Liver (tissue), 9 donors: Measurements from ENCODE around the gene NMS. TPM values are rescaled to one million over a fixed set of nuclear protein-coding genes. Genes with fewer than 3 reads are reported as not detected.

Source experiments
- DNase-seq: peaks from one replicate; pipeline ENCODE4 v3.0.0-alpha.2; 2017; ENCODE audit warnings: low spot score
- H3K27ac ChIP-seq, 2 donors: one replicate each; pipeline ENCODE4 v1.7.0; 2013; ENCODE audit warnings: inconsistent platforms in 2 of 2, low read length in 2 of 2, control low read depth in 1 of 2, low read depth in 1 of 2, mild to moderate bottlenecking in 1 of 2
- H3K27me3 ChIP-seq, 4 donors: one replicate each; pipeline versions ENCODE4 v1.6.1 to v1.7.0; 2013; ENCODE audit warnings: low read length in 3 of 4, inconsistent platforms in 1 of 4, mild to moderate bottlenecking in 1 of 4, moderate library complexity in 1 of 4; ENCODE audit not compliant: control insufficient read depth in 4 of 4, insufficient read depth in 4 of 4
- H3K36me3 ChIP-seq, 4 donors: one replicate each; pipeline versions ENCODE4 v1.6.1 to v1.7.0; 2013; ENCODE audit warnings: low read length in 3 of 4, mild to moderate bottlenecking in 3 of 4, low read depth in 1 of 4, moderate library complexity in 1 of 4; ENCODE audit not compliant: control insufficient read depth in 4 of 4, insufficient read depth in 3 of 4
- H3K4me1 ChIP-seq, 4 donors: one replicate each; pipeline versions ENCODE4 v1.6.1 to v1.7.0; 2013; ENCODE audit warnings: low read length in 3 of 4, mild to moderate bottlenecking in 3 of 4, moderate library complexity in 1 of 4; ENCODE audit not compliant: control insufficient read depth in 4 of 4, insufficient read depth in 4 of 4
- H3K4me3 ChIP-seq, 3 donors: one replicate each; pipeline versions ENCODE4 v1.6.1 to v1.7.0; 2013; ENCODE audit warnings: low read length in 3 of 3, control low read depth in 1 of 3, low read depth in 1 of 3, mild to moderate bottlenecking in 1 of 3
- H3K9ac ChIP-seq, 2 donors: one replicate each; pipeline ENCODE4 v1.7.0; 2013; ENCODE audit warnings: low read length in 2 of 2, mild to moderate bottlenecking in 2 of 2, moderate library complexity in 2 of 2, control low read depth in 1 of 2, low read depth in 1 of 2
- H3K9me3 ChIP-seq, 4 donors: one replicate each; pipeline versions ENCODE4 v1.6.1 to v1.7.0; 2013; ENCODE audit warnings: low read length in 3 of 4; ENCODE audit not compliant: control insufficient read depth in 4 of 4
- FOXA1 ChIP-seq: IDR thresholded peaks from 2 replicates; pipeline ENCODE4 v1.6.1; 2016; ENCODE audit warnings: antibody characterized with exemption
- FOXA2 ChIP-seq: IDR thresholded peaks from 2 replicates; pipeline ENCODE4 v1.6.1; 2016; ENCODE audit warnings: antibody characterized with exemption
- GABPA ChIP-seq, 2 donors: IDR thresholded peaks in 1 of 2; conservative IDR thresholded peaks in 1 of 2; 2 replicates each; pipeline ENCODE4 v1.6.1; 2016; ENCODE audit warnings: antibody characterized with exemption in 2 of 2, mild to moderate bottlenecking in 1 of 2, moderate library complexity in 1 of 2
- HNF4A ChIP-seq, 2 donors: conservative IDR thresholded peaks; 2 replicates each; pipeline ENCODE4 v1.6.1; 2016; ENCODE audit warnings: antibody characterized with exemption in 2 of 2, mild to moderate bottlenecking in 2 of 2
- HNF4G ChIP-seq: IDR thresholded peaks from 2 replicates; pipeline ENCODE4 v1.6.1; 2016; ENCODE audit warnings: antibody characterized with exemption
- JUND ChIP-seq, 2 donors: IDR thresholded peaks; 2 replicates each; pipeline ENCODE4 v1.6.1; 2016; ENCODE audit warnings: antibody characterized with exemption in 2 of 2
- NR2F2 ChIP-seq: IDR thresholded peaks from 2 replicates; pipeline ENCODE4 v1.6.1; 2016; ENCODE audit warnings: antibody characterized with exemption
- RXRA ChIP-seq, 2 donors: IDR thresholded peaks; 2 replicates each; pipeline ENCODE4 v1.6.1; 2017 to 2018; ENCODE audit warnings: antibody characterized with exemption in 2 of 2, mild to moderate bottlenecking in 1 of 2
- SP1 ChIP-seq: IDR thresholded peaks from 2 replicates; pipeline ENCODE4 v1.6.1; 2018; ENCODE audit warnings: antibody characterized with exemption, mild to moderate bottlenecking
- YY1 ChIP-seq: IDR thresholded peaks from 2 replicates; pipeline ENCODE4 v1.6.1; 2016; ENCODE audit warnings: antibody characterized with exemption, mild to moderate bottlenecking
- WGBS: extraction: QIAGEN DNeasy Blood & Tissue Kit; methylation state at CpG from one replicate; pipeline ENCODE4 v1.1.7; 2013; 5-methylcytosine and 5-hydroxymethylcytosine counted together
- polyA plus RNA-seq, 2 donors: library from polyadenylated mRNA; stranded (reverse) in 1 of 2; unstranded in 1 of 2; fragments of 200-250 nt in 1 of 2; fragments of >200 nt in 1 of 2; fragmentation: Nextera tagmentation in 1 of 2; extraction: Ambion mirVana in 1 of 2; gene quantifications; one replicate each; pipeline versions ENCODE4 v1.2.1 to v1.2.3, GENCODE V29; 2013 to 2015
- total RNA-seq, 2 donors: library from RNA; depleted of rRNA; stranded (reverse); fragments of >200 nt; gene quantifications; one replicate each; pipeline ENCODE4 v1.2.3, GENCODE V29; 2014
- TF ChIP-seq, protein P1 (sequence below): IDR thresholded peaks from 2 replicates; pipeline ENCODE4 v1.6.1; 2016; ENCODE audit warnings: antibody characterized with exemption
- TF ChIP-seq, protein P2 (sequence below): IDR thresholded peaks from 2 replicates; pipeline ENCODE4 v1.6.1; 2016; ENCODE audit warnings: antibody characterized with exemption
- TF ChIP-seq, protein P3 (sequence below): fragments of 150-350 bp; IDR thresholded peaks from 2 replicates; pipeline ENCODE4 v1.5.1; 2017; ENCODE audit warnings: improper control_type of control experiment, low read depth, low read length; ENCODE audit not compliant: missing input control
- TF ChIP-seq, protein P4 (sequence below): IDR thresholded peaks from 2 replicates; pipeline ENCODE4 v1.6.1; 2016; ENCODE audit warnings: antibody characterized with exemption
- TF ChIP-seq, protein P5 (sequence below): IDR thresholded peaks from 2 replicates; pipeline ENCODE4 v1.6.1; 2016; ENCODE audit warnings: antibody characterized with exemption, mild to moderate bottlenecking
- donor health status: healthy.
- donor health status: healthy.
- donor health status: healthy.
- donor health status: healthy.
- donor health status: healthy.

The NMS gene
- total and polyA plus RNA-seq, 4 donors, result not detected

DNA sequence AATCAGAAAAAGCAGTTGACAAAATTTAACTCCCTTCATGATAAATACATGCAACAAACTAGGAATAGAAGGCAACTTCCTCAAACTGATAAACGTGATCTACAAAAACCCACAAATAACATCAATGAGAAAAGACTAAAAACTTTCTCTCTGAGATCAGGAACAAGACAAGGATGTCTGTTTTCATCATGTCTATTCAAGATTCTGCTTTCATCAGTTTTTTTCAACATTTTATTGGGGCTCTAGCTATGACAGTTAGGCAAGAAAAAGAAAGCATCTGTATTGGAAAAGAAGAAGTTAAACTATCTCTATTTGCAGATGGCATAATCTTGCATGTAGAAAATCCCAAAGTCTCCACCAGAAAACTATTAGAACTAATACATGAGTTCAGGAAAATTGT lies 40.6 kb upstream of the NMS start:
- 58% methylated on average over 1 of the region's 1 CpG for WGBS
- H3K4me1 ChIP-seq, result no peaks in the 10 kb centered on the region
- TF ChIP-seq, protein P1, sequence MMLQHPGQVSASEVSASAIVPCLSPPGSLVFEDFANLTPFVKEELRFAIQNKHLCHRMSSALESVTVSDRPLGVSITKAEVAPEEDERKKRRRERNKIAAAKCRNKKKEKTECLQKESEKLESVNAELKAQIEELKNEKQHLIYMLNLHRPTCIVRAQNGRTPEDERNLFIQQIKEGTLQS, result no peak
- TF ChIP-seq, protein P2, sequence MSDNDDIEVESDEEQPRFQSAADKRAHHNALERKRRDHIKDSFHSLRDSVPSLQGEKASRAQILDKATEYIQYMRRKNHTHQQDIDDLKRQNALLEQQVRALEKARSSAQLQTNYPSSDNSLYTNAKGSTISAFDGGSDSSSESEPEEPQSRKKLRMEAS, result no peak
- TF ChIP-seq, protein P3, sequence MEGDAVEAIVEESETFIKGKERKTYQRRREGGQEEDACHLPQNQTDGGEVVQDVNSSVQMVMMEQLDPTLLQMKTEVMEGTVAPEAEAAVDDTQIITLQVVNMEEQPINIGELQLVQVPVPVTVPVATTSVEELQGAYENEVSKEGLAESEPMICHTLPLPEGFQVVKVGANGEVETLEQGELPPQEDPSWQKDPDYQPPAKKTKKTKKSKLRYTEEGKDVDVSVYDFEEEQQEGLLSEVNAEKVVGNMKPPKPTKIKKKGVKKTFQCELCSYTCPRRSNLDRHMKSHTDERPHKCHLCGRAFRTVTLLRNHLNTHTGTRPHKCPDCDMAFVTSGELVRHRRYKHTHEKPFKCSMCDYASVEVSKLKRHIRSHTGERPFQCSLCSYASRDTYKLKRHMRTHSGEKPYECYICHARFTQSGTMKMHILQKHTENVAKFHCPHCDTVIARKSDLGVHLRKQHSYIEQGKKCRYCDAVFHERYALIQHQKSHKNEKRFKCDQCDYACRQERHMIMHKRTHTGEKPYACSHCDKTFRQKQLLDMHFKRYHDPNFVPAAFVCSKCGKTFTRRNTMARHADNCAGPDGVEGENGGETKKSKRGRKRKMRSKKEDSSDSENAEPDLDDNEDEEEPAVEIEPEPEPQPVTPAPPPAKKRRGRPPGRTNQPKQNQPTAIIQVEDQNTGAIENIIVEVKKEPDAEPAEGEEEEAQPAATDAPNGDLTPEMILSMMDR, result no peak
- no peak for TF ChIP-seq NR2F2
- TF ChIP-seq FOXA2, result no peak
- TF ChIP-seq, protein P4, sequence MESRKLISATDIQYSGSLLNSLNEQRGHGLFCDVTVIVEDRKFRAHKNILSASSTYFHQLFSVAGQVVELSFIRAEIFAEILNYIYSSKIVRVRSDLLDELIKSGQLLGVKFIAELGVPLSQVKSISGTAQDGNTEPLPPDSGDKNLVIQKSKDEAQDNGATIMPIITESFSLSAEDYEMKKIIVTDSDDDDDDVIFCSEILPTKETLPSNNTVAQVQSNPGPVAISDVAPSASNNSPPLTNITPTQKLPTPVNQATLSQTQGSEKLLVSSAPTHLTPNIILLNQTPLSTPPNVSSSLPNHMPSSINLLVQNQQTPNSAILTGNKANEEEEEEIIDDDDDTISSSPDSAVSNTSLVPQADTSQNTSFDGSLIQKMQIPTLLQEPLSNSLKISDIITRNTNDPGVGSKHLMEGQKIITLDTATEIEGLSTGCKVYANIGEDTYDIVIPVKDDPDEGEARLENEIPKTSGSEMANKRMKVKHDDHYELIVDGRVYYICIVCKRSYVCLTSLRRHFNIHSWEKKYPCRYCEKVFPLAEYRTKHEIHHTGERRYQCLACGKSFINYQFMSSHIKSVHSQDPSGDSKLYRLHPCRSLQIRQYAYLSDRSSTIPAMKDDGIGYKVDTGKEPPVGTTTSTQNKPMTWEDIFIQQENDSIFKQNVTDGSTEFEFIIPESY, result no peak
- no peak for TF ChIP-seq HNF4A (conservative IDR thresholded peaks at IDR 0.05)
- TF ChIP-seq HNF4G, result no peak
- TF ChIP-seq SP1, result no peak
- TF ChIP-seq JUND (IDR thresholded peaks at IDR 0.05), result no peak
- no peak for TF ChIP-seq YY1
- TF ChIP-seq RXRA (IDR thresholded peaks at IDR 0.05), result no peak
- no peak for TF ChIP-seq FOXA1
- TF ChIP-seq GABPA (IDR thresholded peaks at IDR 0.05 in 1 of 2, conservative IDR thresholded peaks at IDR 0.05 in 1 of 2), result no peak
- peaks cover 0 to 3% (median 0%) of the 10 kb centered on the region in 4 donors for H3K9me3 ChIP-seq
- no peak overlapping the region for H3K4me3 ChIP-seq
- no peaks in the 10 kb centered on the region for H3K36me3 ChIP-seq
- peaks cover 0 to 6% (median 0%) of the 10 kb centered on the region in 4 donors for H3K27me3 ChIP-seq
- DNase-seq, result no peak
- H3K27ac ChIP-seq, result no peak overlapping the region
- no peak overlapping the region for H3K9ac ChIP-seq

DNA sequence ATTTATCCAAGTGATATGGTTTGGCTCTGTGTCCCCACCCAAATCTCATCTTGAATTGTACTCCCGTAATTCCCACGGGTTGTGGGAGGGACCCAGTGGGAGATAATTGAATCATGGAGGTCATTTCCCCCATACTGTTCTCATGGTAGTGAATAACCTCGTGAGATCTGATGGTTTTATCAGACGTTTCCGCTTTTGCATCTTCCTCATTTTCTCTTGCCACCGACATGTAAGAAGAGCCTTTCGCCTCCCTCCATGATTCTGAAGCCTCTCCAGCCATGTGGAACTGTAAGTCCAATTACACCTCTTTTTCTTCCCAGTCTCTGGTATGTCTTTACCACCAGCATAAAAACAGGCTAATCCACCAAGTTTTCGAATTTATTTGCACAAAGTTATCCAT lies 32.5 kb upstream of the NMS start:
- TF ChIP-seq JUND (IDR thresholded peaks at IDR 0.05), result no peak
- no peak for TF ChIP-seq FOXA1
- TF ChIP-seq FOXA2, result no peak
- no peak for TF ChIP-seq YY1
- TF ChIP-seq, protein P5, sequence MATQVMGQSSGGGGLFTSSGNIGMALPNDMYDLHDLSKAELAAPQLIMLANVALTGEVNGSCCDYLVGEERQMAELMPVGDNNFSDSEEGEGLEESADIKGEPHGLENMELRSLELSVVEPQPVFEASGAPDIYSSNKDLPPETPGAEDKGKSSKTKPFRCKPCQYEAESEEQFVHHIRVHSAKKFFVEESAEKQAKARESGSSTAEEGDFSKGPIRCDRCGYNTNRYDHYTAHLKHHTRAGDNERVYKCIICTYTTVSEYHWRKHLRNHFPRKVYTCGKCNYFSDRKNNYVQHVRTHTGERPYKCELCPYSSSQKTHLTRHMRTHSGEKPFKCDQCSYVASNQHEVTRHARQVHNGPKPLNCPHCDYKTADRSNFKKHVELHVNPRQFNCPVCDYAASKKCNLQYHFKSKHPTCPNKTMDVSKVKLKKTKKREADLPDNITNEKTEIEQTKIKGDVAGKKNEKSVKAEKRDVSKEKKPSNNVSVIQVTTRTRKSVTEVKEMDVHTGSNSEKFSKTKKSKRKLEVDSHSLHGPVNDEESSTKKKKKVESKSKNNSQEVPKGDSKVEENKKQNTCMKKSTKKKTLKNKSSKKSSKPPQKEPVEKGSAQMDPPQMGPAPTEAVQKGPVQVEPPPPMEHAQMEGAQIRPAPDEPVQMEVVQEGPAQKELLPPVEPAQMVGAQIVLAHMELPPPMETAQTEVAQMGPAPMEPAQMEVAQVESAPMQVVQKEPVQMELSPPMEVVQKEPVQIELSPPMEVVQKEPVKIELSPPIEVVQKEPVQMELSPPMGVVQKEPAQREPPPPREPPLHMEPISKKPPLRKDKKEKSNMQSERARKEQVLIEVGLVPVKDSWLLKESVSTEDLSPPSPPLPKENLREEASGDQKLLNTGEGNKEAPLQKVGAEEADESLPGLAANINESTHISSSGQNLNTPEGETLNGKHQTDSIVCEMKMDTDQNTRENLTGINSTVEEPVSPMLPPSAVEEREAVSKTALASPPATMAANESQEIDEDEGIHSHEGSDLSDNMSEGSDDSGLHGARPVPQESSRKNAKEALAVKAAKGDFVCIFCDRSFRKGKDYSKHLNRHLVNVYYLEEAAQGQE, result no peak

More for the DNA sequence above, 32.5 kb upstream of the NMS start:
- Histone ChIP-seq H3K4me1 (no peaks in the 10 kb centered on the region), H3K27me3 (no peaks in the 10 kb centered on the region), H3K36me3 (no peaks in the 10 kb centered on the region), H3K27ac (no peak overlapping the region), H3K9ac (no peak overlapping the region), H3K4me3 (no peak overlapping the region), H3K9me3 (no peaks in the 10 kb centered on the region)
- WGBS, result 79% methylated on average over 8 of the region's 8 CpGs
- no peak for DNase-seq
